ENCODE results near the gene CDH13. TPM values are rescaled to one million over a fixed set of nuclear protein-coding genes. Genes with fewer than 3 reads are reported as not detected.

CDH13 gene
- total and polyA plus RNA-seq, 2 of the 8 experiments (the other 6 are each of a cell fraction or from before 2014, with no cell fraction given) = 2.3 to 2.4 TPM

- Histone ChIP-seq H3K9ac (replicated peaks in 1 of 4; ENCODE audit: extremely low read depth in 1 of 4, low read depth in 3 of 4, low read length in 3 of 4) (no peak overlapping the region), H3K9me3 (ENCODE audit: insufficient read depth in 2 of 2, low read depth in 1 of 2, low read length in 1 of 2) (no peaks in the 10 kb centered on the region), H3K4me2 (ENCODE audit: insufficient read depth in 1 of 2, low read depth in 2 of 2, low read length in 2 of 2) (no peak overlapping the region), H3K36me3 (ENCODE audit: control insufficient read depth in 2 of 4, insufficient read depth in 4 of 4, low read length in 3 of 4) (no peaks in the 10 kb centered on the region), H3K23ac (ENCODE audit: insufficient read length) (no peak overlapping the region), H3K4ac (replicated peaks; ENCODE audit: insufficient read length, low read depth, low read length) (no peak overlapping the region), H3K18ac (ENCODE audit: extremely low read depth, low read length) (no peak overlapping the region), H2BK12ac (ENCODE audit: low read depth, low read length) (no peak overlapping the region), H2BK120ac (replicated peaks; ENCODE audit: low read depth, low read length) (no peak overlapping the region), H2BK20ac (ENCODE audit: low read length) (no peak overlapping the region), H3K23me2 (ENCODE audit: low read depth, low read length) (no peaks in the 10 kb centered on the region), H2AK5ac (ENCODE audit: low read depth, low read length) (no peak overlapping the region), H2AFZ (ENCODE audit: low read length) (no peak overlapping the region), H3K4me1 (replicated peaks in 1 of 4; ENCODE audit: control insufficient read depth in 3 of 4, insufficient read depth in 4 of 4, low read length in 3 of 4) (no peaks in the 10 kb centered on the region), H4K5ac (ENCODE audit: insufficient read length, low read depth, low read length) (no peak overlapping the region), H3K79me2 (ENCODE audit: control insufficient read depth in 1 of 2, insufficient read depth in 2 of 2, low read length in 2 of 2) (no peaks in the 10 kb centered on the region), H2BK5ac (ENCODE audit: low read depth, low read length) (no peak overlapping the region), H3K79me1 (ENCODE audit: low read depth, low read length) (no peaks in the 10 kb centered on the region), H3K27me3 (replicated peaks in 1 of 4; ENCODE audit: control insufficient read depth in 3 of 4, extremely low read depth in 1 of 4, insufficient read depth in 3 of 4, low read length in 3 of 4) (no peaks in the 10 kb centered on the region), H3K27ac (ENCODE audit: low read depth, low read length) (no peak overlapping the region), H3K56ac (replicated peaks; ENCODE audit: insufficient read length, low read depth, low read length) (no peak overlapping the region), H4K91ac (replicated peaks; ENCODE audit: insufficient read length, low read length) (no peak overlapping the region), H4K20me1 (replicated peaks in 1 of 2; ENCODE audit: control insufficient read depth in 1 of 2, insufficient read depth in 2 of 2, low read length in 2 of 2) (no peaks in the 10 kb centered on the region), H3K14ac (ENCODE audit: insufficient read length) (no peak overlapping the region), H4K8ac (ENCODE audit: extremely low read depth, insufficient read depth, low read length) (no peak overlapping the region), H3K4me3 (ENCODE audit: extremely low read depth in 1 of 4, insufficient read depth in 2 of 4, low read depth in 3 of 4, low read length in 4 of 4) (no peak overlapping the region), H2BK15ac (ENCODE audit: low read length) (no peak overlapping the region)
- TF ChIP-seq EP300 (IDR thresholded peaks at IDR 0.05; ENCODE audit: borderline replicate concordance in 1 of 2, low read depth in 2 of 2, low read length in 2 of 2) (no peak), CBX5 (IDR thresholded peaks at IDR 0.05; ENCODE audit: low read depth, low read length) (no peak), EGR1 (IDR thresholded peaks at IDR 0.05; ENCODE audit: borderline replicate concordance, low read depth, low read length) (no peak), ZNF274 (IDR thresholded peaks at IDR 0.05; ENCODE audit: borderline replicate concordance, extremely low read depth, low read length) (no peak), RAD21 (IDR thresholded peaks at IDR 0.05 in 1 of 2, conservative IDR thresholded peaks at IDR 0.05 in 1 of 2; ENCODE audit: low read depth in 2 of 2, low read length in 2 of 2) (no peak), SUZ12 (IDR thresholded peaks at IDR 0.05; ENCODE audit: low read length) (no peak), KDM4A (IDR thresholded peaks at IDR 0.05; ENCODE audit: low read depth, low read length, severe bottlenecking) (no peak), CBX8 (IDR thresholded peaks at IDR 0.05; ENCODE audit: borderline replicate concordance, low read depth, low read length) (no peak), GABPA (IDR thresholded peaks at IDR 0.05; ENCODE audit: borderline replicate concordance, insufficient read depth, low read length) (no peak), CREB1 (IDR thresholded peaks at IDR 0.05) (no peak), EZH2 (IDR thresholded peaks at IDR 0.05; ENCODE audit: low read depth, low read length, severe bottlenecking) (no peak)
- POLR2A ChIA-PET (ENCODE audit: partially characterized antibody) = no interaction called here
- FAIRE-seq (no peak), DNase-seq (ENCODE audit: low read depth in 1 of 2, low spot score in 2 of 2) (no peak)
- CTCF ChIA-PET (ENCODE audit: partially characterized antibody) = interaction anchor here (1.0 to 2.2 kb wide), 2 partner anchors 54 to 927 kb away, joined by 3 to 4 read pairs; no protein-coding TSS in a partner anchor
Observed at GRCh38 chr16:83269048-83269447, 642.3 kb downstream of the CDH13 start.
